Esophagus squamous epithelium (tissue), 5 donors: Measurements from ENCODE around the gene MAP2K5. TPM values are rescaled to one million over a fixed set of nuclear protein-coding genes. Genes with fewer than 3 reads are reported as not detected.

ENCODE experiments used
- DNase-seq: peaks from one replicate; lab custom pipeline; 2025; lab: John Stamatoyannopoulos, UW
- H3K27ac ChIP-seq, 4 donors: fragments of 200-600 bp; sonication (generic); one replicate each; pipeline ENCODE4 v1.5.1; 2016 to 2019; ENCODE audit warnings: mild to moderate bottlenecking in 1 of 4
- H3K27me3 ChIP-seq, 4 donors: fragments of 200-600 bp; sonication (generic); 1 replicate in 3 of 4; 2 replicates in 1 of 4; pipeline versions ENCODE4 v1.5.1 to v1.6.0; 2017 to 2021; ENCODE audit warnings: antibody characterized with exemption in 1 of 4
- H3K36me3 ChIP-seq, 3 donors: fragments of 200-600 bp; sonication (generic); one replicate each; pipeline ENCODE4 v1.5.1; 2016 to 2019
- H3K4me1 ChIP-seq, 3 donors: fragments of 200-600 bp; sonication (generic); one replicate each; pipeline ENCODE4 v1.5.1; 2017 to 2019
- H3K4me3 ChIP-seq, 4 donors: fragments of 200-600 bp; sonication (generic); 1 replicate in 3 of 4; 2 replicates in 1 of 4; pipeline ENCODE4 v1.5.1; 2016 to 2019; ENCODE audit warnings: mild to moderate bottlenecking in 2 of 4, moderate library complexity in 1 of 4
- H3K9me3 ChIP-seq, 3 donors: fragments of 200-600 bp; sonication (generic); one replicate each; pipeline ENCODE4 v1.5.1; 2016 to 2019
- CTCF ChIP-seq, 6 experiments: fragments of 450-650 bp in 4 of 6; fragments of 200-600 bp in 2 of 6; sonication (generic) in 2 of 6; IDR thresholded peaks; one replicate each; pipeline ENCODE4 v1.5.1; 2016 to 2019; ENCODE audit warnings: antibody characterized with exemption in 6 of 6, mild to moderate bottlenecking in 4 of 6, moderate library complexity in 4 of 6
- POLR2A ChIP-seq, 4 donors: fragments of 450-650 bp; IDR thresholded peaks; one replicate each; pipeline ENCODE4 v1.6.1; 2017; ENCODE audit warnings: antibody characterized with exemption in 4 of 4, mild to moderate bottlenecking in 4 of 4, moderate library complexity in 3 of 4
- WGBS, 2 donors: methylation state at CpG; one replicate each; pipeline ENCODE4 v1.1.5; 2018; 5-methylcytosine and 5-hydroxymethylcytosine counted together
- intact Hi-C: fragments of 100-400 bp; cut with DNase I; formaldehyde crosslinking; loops from one replicate; pipeline ENCODE4 v1.15.0; 2022
- total RNA-seq, 4 donors: library from RNA; depleted of rRNA; stranded (reverse); fragments of >200 nt; gene quantifications; one replicate each; pipeline ENCODE4 v1.1.0, GENCODE V29; 2016
- donor health status: DM: yes; HTN: yes; CAD: no.

MAP2K5 gene
- total RNA-seq, 4 donors from 2014 or later = 5.8 to 8.0 (median 7.0) TPM

GRCh38 chr15:67606742-67607141, 64.2 kb downstream of the MAP2K5 start:
- Histone ChIP-seq H3K27me3 (no peaks in the 10 kb centered on the region), H3K27ac (no peak overlapping the region), H3K4me1 (no peaks in the 10 kb centered on the region), H3K4me3 (no peak overlapping the region), H3K9me3 (no peaks in the 10 kb centered on the region), H3K36me3 (peaks cover 0 to 13% (median 0%) of the 10 kb centered on the region in 3 donors)
- intact Hi-C loops = no loop called here
- WGBS, 2 donors = 86 to 100% methylated on average over 1 of the region's 1 CpG
- no peak for DNase-seq
- TF ChIP-seq POLR2A (IDR thresholded peaks at IDR 0.05) (no peak), CTCF (IDR thresholded peaks at IDR 0.05) (no peak)

GRCh38 chr15:67607329-67607728, 64.8 kb downstream of the MAP2K5 start:
- Histone ChIP-seq H3K4me1 (no peaks in the 10 kb centered on the region), H3K36me3 (peaks cover 0 to 8% (median 0%) of the 10 kb centered on the region in 3 donors), H3K9me3 (no peaks in the 10 kb centered on the region), H3K4me3 (no peak overlapping the region), H3K27me3 (no peaks in the 10 kb centered on the region), H3K27ac (no peak overlapping the region)
- no peak for DNase-seq
- intact Hi-C loops = no loop called here
- 90 to 92% methylated on average over 4 of the region's 4 CpGs for WGBS, 2 donors
- TF ChIP-seq CTCF (IDR thresholded peaks at IDR 0.05) = no peak
- TF ChIP-seq POLR2A (IDR thresholded peaks at IDR 0.05) = no peak

- Histone ChIP-seq H3K4me1 (no peaks in the 10 kb centered on the region), H3K4me3 (no peak overlapping the region), H3K9me3 (no peaks in the 10 kb centered on the region), H3K27ac (no peak overlapping the region), H3K27me3 (no peaks in the 10 kb centered on the region), H3K36me3 (peaks cover 0 to 3% (median 0%) of the 10 kb centered on the region in 3 donors)
- 89 to 96% methylated on average over 3 of the region's 3 CpGs for whole genome bisulfite sequencing, 2 donors
- intact Hi-C loops = no loop called here
- no peak for DNase-seq
- TF ChIP-seq POLR2A (IDR thresholded peaks at IDR 0.05) (no peak), CTCF (IDR thresholded peaks at IDR 0.05) (no peak)
Observed at GRCh38 chr15:67607959-67608637, 65.6 kb downstream of the MAP2K5 start.

- no peak overlapping the region for H3K27ac ChIP-seq
- DNase-seq = no peak
- no peaks in the 10 kb centered on the region for H3K27me3 ChIP-seq
- WGBS, 2 donors = 67 to 72% methylated on average over 2 of the region's 2 CpGs
- H3K9me3 ChIP-seq = no peaks in the 10 kb centered on the region
- intact Hi-C loops = no loop called here
- no peaks in the 10 kb centered on the region for H3K4me1 ChIP-seq
- H3K4me3 ChIP-seq = no peak overlapping the region
- TF ChIP-seq CTCF (IDR thresholded peaks at IDR 0.05) (no peak), POLR2A (IDR thresholded peaks at IDR 0.05) (no peak)
- H3K36me3 ChIP-seq = peaks cover 0 to 3% (median 0%) of the 10 kb centered on the region in 3 donors
Observed at GRCh38 chr15:67608638-67608959, 66.1 kb downstream of the MAP2K5 start.

- no peaks in the 10 kb centered on the region for H3K4me1 ChIP-seq
- TF ChIP-seq CTCF (IDR thresholded peaks at IDR 0.05) = no peak
- no peak for TF ChIP-seq POLR2A (IDR thresholded peaks at IDR 0.05)
- no peak overlapping the region for H3K27ac ChIP-seq
- H3K4me3 ChIP-seq = no peak overlapping the region
- H3K36me3 ChIP-seq = no peaks in the 10 kb centered on the region
- intact Hi-C loops = no loop called here
- H3K9me3 ChIP-seq = no peaks in the 10 kb centered on the region
- 74 to 77% methylated on average over 6 of the region's 6 CpGs for WGBS, 2 donors
- no peak for DNase-seq
- H3K27me3 ChIP-seq = no peaks in the 10 kb centered on the region
Observed at GRCh38 chr15:67611370-67612369, 69.2 kb downstream of the MAP2K5 start.
